Keratinocyte (primary cell): ENCODE data around the gene PACRGL. TPM values are rescaled to one million over a fixed set of nuclear protein-coding genes. Genes with fewer than 3 reads are reported as not detected.

Experiments used
- DNase-seq: peaks from one replicate; pipeline ENCODE4 v3.0.0-alpha.2; 2011; ENCODE audit warnings: low read depth, missing footprints, low spot score
- FAIRE-seq: peaks from 2 replicates; lab custom pipeline; 2011; peaks lifted over from hg19 to GRCh38; lab: Jason Lieb, UNC
- H2AFZ ChIP-seq: 2 replicates; pipeline ENCODE4 v1.6.0; 2012; ENCODE audit warnings: low read length, control low read depth, inconsistent platforms; ENCODE audit not compliant: control insufficient read depth
- H3K27ac ChIP-seq: 2 replicates; pipeline ENCODE4 v1.5.1; 2011; ENCODE audit warnings: low read length; ENCODE audit not compliant: control insufficient read depth, insufficient read depth
- H3K27me3 ChIP-seq: 3 replicates; pipeline ENCODE4 v1.6.0; 2011; ENCODE audit warnings: low read length; ENCODE audit not compliant: control insufficient read depth, insufficient read depth; ENCODE audit errors: extremely low read depth
- H3K36me3 ChIP-seq, 2 experiments: 2 replicates in 1 of 2; 3 replicates in 1 of 2; pipeline ENCODE4 v1.5.1; 2011; ENCODE audit warnings: low read length in 2 of 2, mild to moderate bottlenecking in 1 of 2; ENCODE audit not compliant: control insufficient read depth in 2 of 2, insufficient read depth in 2 of 2; ENCODE audit errors: extremely low read depth in 1 of 2
- H3K4me1 ChIP-seq: 3 replicates; pipeline ENCODE4 v1.5.1; 2011; ENCODE audit warnings: low read length; ENCODE audit not compliant: control insufficient read depth, insufficient read depth; ENCODE audit errors: extremely low read depth
- H3K4me2 ChIP-seq: 3 replicates; pipeline ENCODE4 v1.6.0; 2011; ENCODE audit warnings: low read depth, low read length; ENCODE audit not compliant: control insufficient read depth, insufficient read depth; ENCODE audit errors: extremely low read depth
- H3K4me3 ChIP-seq, 3 experiments: fragments of 200-600 bp in 1 of 3; sonication (generic) in 1 of 3; 2 replicates in 2 of 3; 3 replicates in 1 of 3; pipeline ENCODE4 v1.5.1; 2011 to 2016; ENCODE audit warnings: low read length in 3 of 3, mild to moderate bottlenecking in 3 of 3, control low read depth in 2 of 3, inconsistent platforms in 1 of 3, low read depth in 1 of 3, mixed read lengths in 1 of 3, mixed run types in 1 of 3, moderate library complexity in 1 of 3; ENCODE audit not compliant: control insufficient read depth in 2 of 3, insufficient read depth in 2 of 3; ENCODE audit errors: extremely low read depth in 1 of 3
- H3K79me2 ChIP-seq: 2 replicates; pipeline ENCODE4 v1.6.0; 2012; ENCODE audit warnings: low read length; ENCODE audit not compliant: control insufficient read depth, insufficient read depth
- H3K9ac ChIP-seq: 3 replicates; pipeline ENCODE4 v1.6.0; 2011; ENCODE audit warnings: low read length; ENCODE audit not compliant: control insufficient read depth, insufficient read depth; ENCODE audit errors: extremely low read depth
- H3K9me1 ChIP-seq: 3 replicates; pipeline ENCODE4 v1.6.0; 2011; ENCODE audit warnings: low read length; ENCODE audit not compliant: control insufficient read depth, insufficient read depth; ENCODE audit errors: extremely low read depth
- H3K9me3 ChIP-seq: 2 replicates; pipeline ENCODE4 v1.5.1; 2012; ENCODE audit warnings: low read depth, low read length; ENCODE audit not compliant: control insufficient read depth
- H4K20me1 ChIP-seq: 3 replicates; pipeline ENCODE4 v1.6.0; 2011; ENCODE audit warnings: low read length; ENCODE audit not compliant: control insufficient read depth, insufficient read depth; ENCODE audit errors: extremely low read depth
- EZH2 ChIP-seq: IDR thresholded peaks from one replicate; pipeline ENCODE4 v1.6.1; 2012; ENCODE audit warnings: inconsistent platforms, mild to moderate bottlenecking, low read length, moderate library complexity
- dilution Hi-C: fragments of 300-500 bp; cut with MboI; formaldehyde crosslinking; loops from one replicate; pipeline ENCODE4 v1.7.0; 2020; ENCODE audit warnings: low sequenced_read_pairs; ENCODE audit not compliant: extremely low pct_ligation_motif_present
- polyA plus RNA-seq, 5 experiments: library from polyadenylated mRNA; depleted of rRNA in 3 of 5; stranded (reverse) in 3 of 5; stranded (forward) in 1 of 5; unstranded in 1 of 5; fragments of >200 nt; gene quantifications; 1 replicate in 1 of 5; 2 replicates in 3 of 5; 3 replicates in 1 of 5; pipeline versions ENCODE4 v1.2.1 to v1.2.3, GENCODE V29; 2011 to 2012; ENCODE audit warnings: missing spikeins in 2 of 5, low read depth in 1 of 5, low replicate concordance in 1 of 5
- TF ChIP-seq, protein P1 (sequence below), 3 experiments: IDR thresholded peaks in 1 of 3; conservative IDR thresholded peaks in 1 of 3; optimal IDR thresholded peaks in 1 of 3; 2 replicates in 2 of 3; 3 replicates in 1 of 3; pipeline versions ENCODE3 to v1.5.1; 2011; ENCODE audit warnings: low read length in 3 of 3, mild to moderate bottlenecking in 3 of 3, moderate library complexity in 2 of 3, control low read depth in 1 of 3, inconsistent platforms in 1 of 3; ENCODE audit not compliant: insufficient read depth in 2 of 3; ENCODE audit errors: extremely low read depth in 1 of 3

Gene PACRGL
- polyA plus RNA-seq, 1 donor (not counting 4 experiments of a cell fraction or from before 2014, with no cell fraction given): 18.2 TPM

DNA sequence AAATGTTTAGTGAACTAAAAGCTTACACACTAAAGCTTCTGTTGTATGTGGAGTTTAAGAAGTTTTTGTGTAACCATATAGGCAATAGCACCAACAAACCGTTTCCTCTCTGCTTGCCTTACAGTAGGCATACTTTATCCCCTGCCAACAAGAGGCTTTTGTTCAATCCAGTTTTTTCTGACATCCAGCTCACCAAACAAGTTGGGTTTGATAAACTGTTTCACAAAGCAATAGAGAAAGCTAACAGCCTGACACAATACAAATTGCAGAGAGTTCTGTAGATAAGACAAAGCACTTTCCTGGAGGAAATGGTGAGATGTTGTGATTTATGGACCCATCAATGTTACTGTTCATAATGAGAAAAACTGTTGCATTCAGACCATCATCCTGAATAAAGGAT, 53.8 kb downstream of the PACRGL start:
- DNase-seq (no peak), FAIRE-seq (no peak)
- no peaks in the 10 kb centered on the region for H3K9me3 ChIP-seq
- H3K36me3 ChIP-seq: no peaks in the 10 kb centered on the region
- no peaks in the 10 kb centered on the region for H3K79me2 ChIP-seq
- no peaks in the 10 kb centered on the region for H3K9me1 ChIP-seq
- H3K27me3 ChIP-seq: no peaks in the 10 kb centered on the region
- H3K4me1 ChIP-seq: no peaks in the 10 kb centered on the region
- H2AFZ ChIP-seq: no peak overlapping the region
- no peak overlapping the region for H3K9ac ChIP-seq
- dilution Hi-C loops: loop anchor here (25.0 kb wide), 1 partner anchor 383 kb away; no protein-coding TSS in a partner anchor
- no peaks in the 10 kb centered on the region for H4K20me1 ChIP-seq
- H3K4me2 ChIP-seq: no peak overlapping the region
- no peak overlapping the region for H3K4me3 ChIP-seq
- no peak overlapping the region for H3K27ac ChIP-seq
- TF ChIP-seq, protein P1, sequence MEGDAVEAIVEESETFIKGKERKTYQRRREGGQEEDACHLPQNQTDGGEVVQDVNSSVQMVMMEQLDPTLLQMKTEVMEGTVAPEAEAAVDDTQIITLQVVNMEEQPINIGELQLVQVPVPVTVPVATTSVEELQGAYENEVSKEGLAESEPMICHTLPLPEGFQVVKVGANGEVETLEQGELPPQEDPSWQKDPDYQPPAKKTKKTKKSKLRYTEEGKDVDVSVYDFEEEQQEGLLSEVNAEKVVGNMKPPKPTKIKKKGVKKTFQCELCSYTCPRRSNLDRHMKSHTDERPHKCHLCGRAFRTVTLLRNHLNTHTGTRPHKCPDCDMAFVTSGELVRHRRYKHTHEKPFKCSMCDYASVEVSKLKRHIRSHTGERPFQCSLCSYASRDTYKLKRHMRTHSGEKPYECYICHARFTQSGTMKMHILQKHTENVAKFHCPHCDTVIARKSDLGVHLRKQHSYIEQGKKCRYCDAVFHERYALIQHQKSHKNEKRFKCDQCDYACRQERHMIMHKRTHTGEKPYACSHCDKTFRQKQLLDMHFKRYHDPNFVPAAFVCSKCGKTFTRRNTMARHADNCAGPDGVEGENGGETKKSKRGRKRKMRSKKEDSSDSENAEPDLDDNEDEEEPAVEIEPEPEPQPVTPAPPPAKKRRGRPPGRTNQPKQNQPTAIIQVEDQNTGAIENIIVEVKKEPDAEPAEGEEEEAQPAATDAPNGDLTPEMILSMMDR (optimal IDR thresholded peaks at IDR 0.05 in 1 of 3, IDR thresholded peaks at IDR 0.05 in 1 of 3, conservative IDR thresholded peaks at IDR 0.05 in 1 of 3; ENCODE audit: extremely low read depth in 1 of 3, insufficient read depth in 2 of 3, low read length in 3 of 3): no peak
- TF ChIP-seq EZH2: no peak

DNA sequence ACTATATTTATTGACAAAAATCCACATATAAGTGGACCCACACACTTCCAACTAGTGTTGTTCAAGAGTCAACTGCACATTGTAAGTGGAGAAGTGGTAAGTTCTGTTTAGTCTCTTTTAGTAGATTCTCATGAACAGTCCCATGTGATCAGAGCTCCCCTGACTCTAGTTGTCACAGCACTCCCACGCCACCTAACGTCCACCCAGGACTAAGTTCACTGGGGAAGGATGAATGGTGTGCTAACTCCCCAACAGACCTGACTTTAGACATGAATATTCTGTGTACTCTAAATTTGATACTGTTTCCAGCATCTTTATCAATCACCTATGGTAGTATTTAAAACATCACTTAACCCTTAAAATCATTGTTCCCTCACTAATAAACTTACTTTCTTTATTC, 59.8 kb downstream of the PACRGL start:
- Histone ChIP-seq H3K4me2 (no peak overlapping the region), H3K9me1 (no peaks in the 10 kb centered on the region), H2AFZ (no peak overlapping the region), H3K4me3 (no peak overlapping the region), H3K79me2 (no peaks in the 10 kb centered on the region), H3K4me1 (no peaks in the 10 kb centered on the region), H3K27ac (no peak overlapping the region), H3K9me3 (no peaks in the 10 kb centered on the region), H3K27me3 (no peaks in the 10 kb centered on the region), H4K20me1 (no peaks in the 10 kb centered on the region), H3K36me3 (no peaks in the 10 kb centered on the region), H3K9ac (no peak overlapping the region)
- dilution Hi-C loops: loop anchor here (25.0 kb wide), 1 partner anchor 377 kb away; no protein-coding TSS in a partner anchor
- FAIRE-seq (no peak), DNase-seq (no peak)
- TF ChIP-seq EZH2: no peak
- TF ChIP-seq, protein P1 (optimal IDR thresholded peaks at IDR 0.05 in 1 of 3, IDR thresholded peaks at IDR 0.05 in 1 of 3, conservative IDR thresholded peaks at IDR 0.05 in 1 of 3; ENCODE audit: extremely low read depth in 1 of 3, insufficient read depth in 2 of 3, low read length in 3 of 3): peak in 1 of 3 experiments; percentile 33
